ENCODE data around the gene WDR89. TPM values are rescaled to one million over a fixed set of nuclear protein-coding genes. Genes with fewer than 3 reads are reported as not detected.
"Not testable (repeated sequence)": the region's sequence is repeated elsewhere in the genome, so short reads cannot be mapped to it uniquely, and the experiment has no call there.

The WDR89 gene
- total RNA-seq, 1 donor from 2014 or later: 11.7 TPM

- Histone ChIP-seq H3K4me3 (no peak overlapping the region), H3K4me1 (no peaks in the 10 kb centered on the region), H3K27ac (no peak overlapping the region), H3K27me3 (ENCODE audit: low read depth) (no peaks in the 10 kb centered on the region), H3K9me3 (no peaks in the 10 kb centered on the region), H3K36me3 (no peaks in the 10 kb centered on the region)
- ATAC-seq (peak in 1 of 2 donors; percentile 19), DNase-seq (no peak)
- TF ChIP-seq CTCF (IDR thresholded peaks at IDR 0.05): no peak
- intact Hi-C loops (cut with DNase I): no loop called here
These were observed 21.1 kb upstream of the WDR89 start for GRCh38 chr14:63662776-63663175.

DNA sequence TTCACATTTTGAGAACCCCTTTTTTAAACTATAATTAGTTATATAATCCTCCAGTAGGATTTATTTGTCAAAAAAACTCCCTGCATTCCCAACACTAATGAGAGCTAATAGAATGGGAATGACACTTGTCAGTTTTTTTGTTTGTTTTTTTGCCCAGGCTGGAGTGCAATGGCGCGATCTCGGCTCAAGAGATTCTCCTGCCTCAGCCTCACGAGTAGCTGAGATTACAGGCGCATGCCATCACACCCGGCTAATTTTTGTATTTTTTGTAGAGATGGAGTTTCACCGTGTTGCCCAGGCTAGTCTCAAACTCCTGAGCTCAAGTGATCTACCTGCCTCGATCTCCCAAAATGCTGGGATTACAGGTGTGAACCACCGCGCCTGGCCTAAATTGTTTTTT lies 20.2 kb upstream of the WDR89 start:
- DNase-seq; intact Hi-C loops (cut with DNase I); H3K27me3 ChIP-seq (ENCODE audit: low read depth); H3K9me3 ChIP-seq; H3K4me1 ChIP-seq; H3K36me3 ChIP-seq; H3K27ac ChIP-seq; H3K4me3 ChIP-seq; ATAC-seq: not testable (repeated sequence)

DNA sequence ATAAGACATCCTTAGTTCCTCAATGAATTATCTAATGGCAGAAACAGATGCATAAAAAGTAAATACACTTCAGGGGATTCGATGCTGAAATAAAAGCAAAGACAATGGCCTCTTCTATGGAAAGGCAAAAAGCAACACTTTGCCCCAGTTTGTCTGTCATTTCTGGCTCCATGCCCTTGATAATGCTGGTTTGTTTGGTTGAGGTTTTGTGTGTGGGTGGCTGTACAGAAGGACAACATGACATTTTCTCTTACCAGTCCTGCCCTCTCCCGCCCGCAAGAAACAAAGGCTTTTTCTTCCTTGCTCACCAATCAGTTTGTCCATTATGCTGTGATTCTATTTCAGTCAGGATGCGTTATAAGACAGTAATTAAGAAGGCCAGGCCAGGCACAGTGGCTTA lies 18.1 kb upstream of the WDR89 start:
- no peaks in the 10 kb centered on the region for H3K36me3 ChIP-seq
- H3K9me3 ChIP-seq: no peaks in the 10 kb centered on the region
- ATAC-seq (no peak), DNase-seq (no peak)
- H3K4me1 ChIP-seq: peaks cover 4% of the 10 kb centered on the region
- intact Hi-C loops (cut with DNase I): no loop called here
- no peak for TF ChIP-seq CTCF (IDR thresholded peaks at IDR 0.05)
- H3K4me3 ChIP-seq: no peak overlapping the region
- H3K27me3 ChIP-seq (ENCODE audit: low read depth): no peaks in the 10 kb centered on the region
- no peak overlapping the region for H3K27ac ChIP-seq

- H3K27ac ChIP-seq: no peak overlapping the region
- TF ChIP-seq CTCF (IDR thresholded peaks at IDR 0.05): no peak
These were observed 14.5 kb upstream of the WDR89 start for GRCh38 chr14:63656194-63656593.

GRCh38 chr14:63654936-63655335 lies 13.3 kb upstream of the WDR89 start:
- H3K27ac ChIP-seq: no peak overlapping the region
- no peaks in the 10 kb centered on the region for H3K9me3 ChIP-seq
- peaks cover 14% of the 10 kb centered on the region for H3K4me1 ChIP-seq
- H3K36me3 ChIP-seq: peaks cover 2% of the 10 kb centered on the region
- DNase-seq: no peak
- H3K4me3 ChIP-seq: no peak overlapping the region
- no peaks in the 10 kb centered on the region for H3K27me3 ChIP-seq (ENCODE audit: low read depth)
- TF ChIP-seq CTCF (IDR thresholded peaks at IDR 0.05): no peak
- no peak for ATAC-seq
- intact Hi-C loops (cut with DNase I): no loop called here

More at GRCh38 chr14:63656194-63656593, 14.5 kb upstream of the WDR89 start:
- peaks cover 5% of the 10 kb centered on the region for H3K4me1 ChIP-seq
- intact Hi-C loops (cut with DNase I): no loop called here
- no peaks in the 10 kb centered on the region for H3K9me3 ChIP-seq
- ATAC-seq: peak in 1 of 2 donors; percentile 43
- DNase-seq: no peak
- H3K36me3 ChIP-seq: peaks cover 2% of the 10 kb centered on the region
- H3K27me3 ChIP-seq (ENCODE audit: low read depth): no peaks in the 10 kb centered on the region
- no peak overlapping the region for H3K4me3 ChIP-seq

DNA sequence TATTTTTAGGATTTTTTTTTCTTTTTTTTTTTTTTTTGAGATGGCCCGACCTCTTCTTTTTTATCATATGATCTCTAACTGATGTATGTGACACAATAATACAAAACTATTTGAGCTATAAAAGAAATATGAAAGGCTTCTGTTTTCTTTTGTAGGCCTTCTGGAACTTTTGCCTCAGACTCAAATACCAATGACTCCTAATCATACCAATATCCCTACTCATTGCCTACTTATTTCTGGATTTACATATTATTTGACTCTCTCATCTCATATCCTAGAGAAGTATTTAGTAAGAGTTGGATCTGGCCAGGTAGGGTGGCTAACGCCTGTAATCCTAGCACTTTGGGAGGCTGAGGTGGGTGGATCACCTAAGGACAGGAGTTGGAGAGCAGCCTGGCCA lies 12.7 kb upstream of the WDR89 start:
- no peak for ATAC-seq
- intact Hi-C loops (cut with DNase I): no loop called here

More for the DNA sequence above, 12.7 kb upstream of the WDR89 start:
- Histone ChIP-seq H3K36me3 (peaks cover 2% of the 10 kb centered on the region), H3K27ac (no peak overlapping the region), H3K9me3 (no peaks in the 10 kb centered on the region), H3K4me3 (no peak overlapping the region), H3K27me3 (ENCODE audit: low read depth) (no peaks in the 10 kb centered on the region), H3K4me1 (peaks cover 14% of the 10 kb centered on the region)
- TF ChIP-seq CTCF (IDR thresholded peaks at IDR 0.05): no peak
- DNase-seq: no peak
